HG03135 (cell line): ENCODE measurements around the gene NELL1.

Source experiments
- ATAC-seq: cut with Tn5 transposase; IDR thresholded peaks from one replicate; pipeline ENCODE4 v1.9.1; 2021; ENCODE audit warnings: mild to moderate bottlenecking, moderate library complexity; ENCODE audit not compliant: unreplicated experiment

The NELL1 gene

GRCh38 chr11:20864628-20865027 is 195.2 kb downstream of the NELL1 start:
- ATAC-seq: no peak

GRCh38 chr11:20865161-20865560 is 195.8 kb downstream of the NELL1 start:
- no peak for ATAC-seq

- ATAC-seq: no peak
These were observed 199.7 kb downstream of the NELL1 start for GRCh38 chr11:20869123-20869522.

GRCh38 chr11:20873054-20873453 is 203.7 kb downstream of the NELL1 start:
- ATAC-seq: no peak

- ATAC-seq: no peak
These were observed 205.0 kb downstream of the NELL1 start for GRCh38 chr11:20874358-20874757.

GRCh38 chr11:20875889-20876288 is 206.5 kb downstream of the NELL1 start:
- no peak for ATAC-seq

GRCh38 chr11:20876738-20877137 is 207.4 kb downstream of the NELL1 start:
- no peak for ATAC-seq

- ATAC-seq: no peak
These were observed 210.7 kb downstream of the NELL1 start for GRCh38 chr11:20880094-20880493.

- ATAC-seq: no peak
These were observed 212.1 kb downstream of the NELL1 start for GRCh38 chr11:20881328-20882079.

GRCh38 chr11:20887137-20887536 is 217.8 kb downstream of the NELL1 start:
- ATAC-seq: no peak

- no peak for ATAC-seq
These were observed 224.9 kb downstream of the NELL1 start for GRCh38 chr11:20894296-20894695.

GRCh38 chr11:20909995-20910726 is 240.8 kb downstream of the NELL1 start:
- ATAC-seq: no peak

GRCh38 chr11:20910733-20911132 is 241.3 kb downstream of the NELL1 start:
- ATAC-seq: no peak

- ATAC-seq: no peak
These were observed 242.9 kb downstream of the NELL1 start for GRCh38 chr11:20912065-20912821.

- no peak for ATAC-seq
These were observed 243.6 kb downstream of the NELL1 start for GRCh38 chr11:20912922-20913512.

GRCh38 chr11:20917306-20917705 is 247.9 kb downstream of the NELL1 start:
- ATAC-seq: no peak

GRCh38 chr11:20926799-20927540 is 257.6 kb downstream of the NELL1 start:
- ATAC-seq: no peak

- no peak for ATAC-seq
These were observed 261.6 kb downstream of the NELL1 start for GRCh38 chr11:20931029-20931428.

GRCh38 chr11:20933086-20933485 is 263.7 kb downstream of the NELL1 start:
- no peak for ATAC-seq

GRCh38 chr11:20933958-20934357 is 264.6 kb downstream of the NELL1 start:
- ATAC-seq: no peak

GRCh38 chr11:20934516-20934915 is 265.1 kb downstream of the NELL1 start:
- ATAC-seq: no peak
